B cell (primary cell): ENCODE measurements around the gene NETO1. TPM values are rescaled to one million over a fixed set of nuclear protein-coding genes. Genes with fewer than 3 reads are reported as not detected.

Source experiments
- ATAC-seq: fragments of 200-7000 bp; cut with Tn5 transposase; one replicate; pipeline ENCODE4 v1.10.0; 2021; ENCODE audit warnings: low read depth, mild to moderate bottlenecking, moderate number of reproducible peaks, moderate library complexity
- CTCF ChIA-PET: fragments of 350-600 bp; sonication (Branson Sonifier 250); formaldehyde crosslinking; loops from one replicate; lab custom pipeline; 2021; ENCODE audit warnings: antibody characterized with exemption, inconsistent platforms; lab: Charles Lee
- POLR2A ChIA-PET: fragments of 350-600 bp; sonication (Branson Sonifier 250); formaldehyde crosslinking; loops from one replicate; lab custom pipeline; 2021; ENCODE audit warnings: antibody characterized with exemption; lab: Charles Lee
- DNase-seq: peaks from one replicate; pipeline ENCODE4 v3.0.0; 2013
- H2AFZ ChIP-seq: 2 replicates; pipeline ENCODE4 v1.6.1; 2012; ENCODE audit warnings: mild to moderate bottlenecking, low read depth, low read length; ENCODE audit not compliant: insufficient read depth, poor library complexity, severe bottlenecking
- H3K27ac ChIP-seq, 2 donors: 1 replicate in 1 of 2; 2 replicates in 1 of 2; pipeline ENCODE4 v1.5.1; 2012 to 2013; ENCODE audit warnings: low read length in 2 of 2, mild to moderate bottlenecking in 2 of 2, moderate library complexity in 1 of 2
- H3K27me3 ChIP-seq, 4 experiments: fragments of 200-600 bp in 1 of 4; sonication (generic) in 1 of 4; replicated peaks in 1 of 4; 1 replicate in 2 of 4; 2 replicates in 2 of 4; pipeline versions ENCODE4 v1.6.1 to v1.7.0; 2013 to 2016; ENCODE audit warnings: low read length in 3 of 4, mild to moderate bottlenecking in 2 of 4, mixed read lengths in 1 of 4, moderate library complexity in 1 of 4; ENCODE audit not compliant: insufficient read depth in 4 of 4, control insufficient read depth in 3 of 4; ENCODE audit errors: control extremely low read depth in 1 of 4
- H3K36me3 ChIP-seq, 2 experiments: replicated peaks in 1 of 2; 1 replicate in 1 of 2; 2 replicates in 1 of 2; pipeline versions ENCODE4 v1.6.1 to v1.7.1; 2013; ENCODE audit warnings: low read length in 1 of 2; ENCODE audit not compliant: insufficient read depth in 2 of 2, control insufficient read depth in 1 of 2; ENCODE audit errors: control extremely low read depth in 1 of 2, extremely low read depth in 1 of 2
- H3K4me1 ChIP-seq, 2 donors: fragments of 200-600 bp in 1 of 2; sonication (generic) in 1 of 2; 1 replicate in 1 of 2; 2 replicates in 1 of 2; pipeline versions ENCODE4 v1.5.1 to v1.6.1; 2013 to 2017; ENCODE audit warnings: low read length in 2 of 2; ENCODE audit not compliant: control insufficient read depth in 2 of 2, insufficient read depth in 2 of 2
- H3K4me2 ChIP-seq: replicated peaks from 2 replicates; pipeline ENCODE3; 2012; ENCODE audit warnings: mild to moderate bottlenecking, low read depth, low read length; ENCODE audit not compliant: poor library complexity, severe bottlenecking
- H3K4me3 ChIP-seq, 5 experiments: fragments of 200-600 bp in 1 of 5; sonication (generic) in 1 of 5; 1 replicate in 3 of 5; 2 replicates in 2 of 5; pipeline versions ENCODE4 v1.5.1 to v1.7.0; 2011 to 2016; ENCODE audit warnings: low read length in 4 of 5, mild to moderate bottlenecking in 4 of 5, low read depth in 2 of 5, control low read depth in 1 of 5, moderate library complexity in 1 of 5; ENCODE audit not compliant: insufficient read depth in 1 of 5; ENCODE audit errors: control extremely low read depth in 1 of 5, extremely low read depth in 1 of 5
- H3K79me2 ChIP-seq: fragments of 200-600 bp; sonication (generic); one replicate; pipeline ENCODE4 v1.6.0; 2016; ENCODE audit warnings: low read length; ENCODE audit not compliant: control insufficient read depth, insufficient read depth
- H3K9ac ChIP-seq: fragments of 200-600 bp; sonication (generic); 2 replicates; pipeline ENCODE4 v1.6.1; 2017; ENCODE audit warnings: mild to moderate bottlenecking, low read length, moderate library complexity
- H3K9me3 ChIP-seq, 3 donors: one replicate each; pipeline versions ENCODE4 v1.6.1 to v1.7.1; 2013; ENCODE audit warnings: low read length in 2 of 3; ENCODE audit not compliant: control insufficient read depth in 2 of 3, insufficient read depth in 1 of 3; ENCODE audit errors: control extremely low read depth in 1 of 3
- H4K20me1 ChIP-seq: 2 replicates; pipeline ENCODE4 v1.6.0; 2012; ENCODE audit warnings: mild to moderate bottlenecking, low read length; ENCODE audit not compliant: insufficient read depth, control insufficient read depth, poor library complexity, severe bottlenecking
- H3K27ac Mint-ChIP-seq: one replicate; pipeline ENCODE4 v1.8.0; 2021; ENCODE audit warnings: mixed read lengths
- H3K27me3 Mint-ChIP-seq: one replicate; pipeline ENCODE4 v1.8.0; 2021; ENCODE audit warnings: mixed read lengths
- H3K4me1 Mint-ChIP-seq: one replicate; pipeline ENCODE4 v1.8.0; 2021; ENCODE audit warnings: mixed read lengths
- H3K4me3 Mint-ChIP-seq: one replicate; pipeline ENCODE4 v1.8.0; 2021; ENCODE audit warnings: mixed read lengths
- H3K9me3 Mint-ChIP-seq: one replicate; pipeline ENCODE4 v1.8.0; 2022; ENCODE audit warnings: mixed read lengths; ENCODE audit not compliant: insufficient read depth
- CTCF ChIP-seq: fragments of 200-600 bp; IDR thresholded peaks from one replicate; pipeline ENCODE4 v1.8.0; 2022; ENCODE audit warnings: antibody characterized with exemption, mild to moderate bottlenecking
- EZH2 ChIP-seq: IDR thresholded peaks from 2 replicates; pipeline ENCODE4 v1.6.1; 2012; ENCODE audit warnings: borderline replicate concordance, low read depth, mild to moderate bottlenecking, moderate library complexity, low read length; ENCODE audit not compliant: insufficient read depth, poor library complexity, severe bottlenecking
- WGBS: methylation state at CpG from one replicate; pipeline ENCODE4 v1.1.5; 2013; ENCODE audit warnings: missing lambda C conversion rate; ENCODE audit not compliant: insufficient coverage; 5-methylcytosine and 5-hydroxymethylcytosine counted together
- intact Hi-C: fragments of 100-400 bp; cut with micrococcal nuclease; formaldehyde crosslinking; loops from one replicate; pipeline ENCODE4 v1.10.0; 2022
- polyA plus RNA-seq: library from polyadenylated mRNA; depleted of rRNA; stranded (reverse); fragments of >200 nt; gene quantifications from 2 replicates; pipeline ENCODE4 v1.2.3, GENCODE V29; 2012
- total RNA-seq, 2 donors: library from RNA; stranded (reverse); fragments of 120-200 nt in 1 of 2; gene quantifications; 1 replicate in 1 of 2; 2 replicates in 1 of 2; pipeline versions ENCODE4 v1.2.3 to v1.2.4, GENCODE V29; 2013 to 2022

The NETO1 gene
- total and polyA plus RNA-seq, 2 donors (not counting 1 experiment from before 2014, with no cell fraction given) = 8.4 to 10.5 TPM

GRCh38 chr18:72849671-72850070, 18.1 kb downstream of the NETO1 start:
- CTCF ChIA-PET = interaction anchor here (1.3 to 2.4 kb wide), 2 partner anchors 17 to 286 kb away, joined by 3 to 5 read pairs; no protein-coding TSS in a partner anchor
- ATAC-seq (no peak), DNase-seq (no peak)
- Histone ChIP-seq H2AFZ (no peak overlapping the region), H3K4me1 (no peaks in the 10 kb centered on the region), H3K27me3 (no peaks in the 10 kb centered on the region), H3K79me2 (no peaks in the 10 kb centered on the region), H3K4me3 (no peak overlapping the region), H3K9me3 (no peaks in the 10 kb centered on the region), H3K4me2 (no peak overlapping the region), H3K27ac (no peak overlapping the region), H4K20me1 (no peaks in the 10 kb centered on the region), H3K36me3 (no peaks in the 10 kb centered on the region), H3K9ac (no peak overlapping the region)
- WGBS = 89% methylated on average over 3 of the region's 3 CpGs
- H3K27me3 Mint-ChIP-seq = no peaks in the 10 kb centered on the region
- H3K4me3 Mint-ChIP-seq = no peak overlapping the region
- POLR2A ChIA-PET = no interaction called here
- no peak overlapping the region for H3K27ac Mint-ChIP-seq
- no peaks in the 10 kb centered on the region for H3K4me1 Mint-ChIP-seq
- intact Hi-C loops = no loop called here
- TF ChIP-seq EZH2 = no peak
- TF ChIP-seq CTCF = no peak
- no peaks in the 10 kb centered on the region for H3K9me3 Mint-ChIP-seq

GRCh38 chr18:72848503-72849237, 19.1 kb downstream of the NETO1 start:
- Mint-ChIP-seq H3K27ac (no peak overlapping the region), H3K4me3 (no peak overlapping the region), H3K9me3 (no peaks in the 10 kb centered on the region), H3K4me1 (no peaks in the 10 kb centered on the region), H3K27me3 (no peaks in the 10 kb centered on the region)
- Histone ChIP-seq H3K9me3 (no peaks in the 10 kb centered on the region), H3K36me3 (no peaks in the 10 kb centered on the region), H3K4me2 (no peak overlapping the region), H3K79me2 (no peaks in the 10 kb centered on the region), H3K9ac (no peak overlapping the region), H3K4me1 (no peaks in the 10 kb centered on the region), H3K4me3 (no peak overlapping the region), H2AFZ (no peak overlapping the region), H3K27ac (no peak overlapping the region), H4K20me1 (no peaks in the 10 kb centered on the region), H3K27me3 (no peaks in the 10 kb centered on the region)
- no peak for ATAC-seq
- POLR2A ChIA-PET = no interaction called here
- no peak for DNase-seq
- CTCF ChIA-PET = interaction anchor here (1.3 to 2.4 kb wide), 2 partner anchors 16 to 287 kb away, joined by 3 to 5 read pairs; no protein-coding TSS in a partner anchor
- no peak for TF ChIP-seq CTCF
- TF ChIP-seq EZH2 = no peak
- 83% methylated on average over 1 of the region's 1 CpG for WGBS
- intact Hi-C loops = no loop called here
